ENCODE results near the gene LRMDA. TPM values are rescaled to one million over a fixed set of nuclear protein-coding genes. Genes with fewer than 3 reads are reported as not detected.

Gene LRMDA
- polyA plus RNA-seq, 3 donors, result 39.8 to 59.6 (median 56.4) TPM

- no peak overlapping the region for H3K4me2 ChIP-seq (replicated peaks; ENCODE audit: extremely low read depth, low read length, poor library complexity, severe bottlenecking)
- H3K27me3 Mint-ChIP-seq (ENCODE audit: low read depth in 3 of 3), result no peaks in the 10 kb centered on the region
- H3K27me3 ChIP-seq (ENCODE audit: control insufficient read depth in 2 of 2, insufficient read depth in 2 of 2, low read length in 2 of 2), result no peaks in the 10 kb centered on the region
- no peak overlapping the region for H3K27ac ChIP-seq (ENCODE audit: low read depth in 1 of 2, low read length in 2 of 2)
- no peaks in the 10 kb centered on the region for H3K4me1 ChIP-seq (ENCODE audit: control insufficient read depth in 1 of 2, insufficient read depth in 2 of 2, low read length in 2 of 2)
- H3K9me3 ChIP-seq (replicated peaks in 1 of 2; ENCODE audit: control insufficient read depth in 1 of 2, insufficient read depth in 1 of 2, low read length in 2 of 2), result no peaks in the 10 kb centered on the region
- H3K4me3 Mint-ChIP-seq, result no peak overlapping the region
- DNase-seq, result no peak
- H3K36me3 ChIP-seq (replicated peaks in 1 of 2; ENCODE audit: control insufficient read depth in 1 of 2, insufficient read depth in 2 of 2, low read length in 2 of 2), result peaks cover 0 to 8% of the 10 kb centered on the region in 2 donors
- H3K27ac Mint-ChIP-seq, result peak overlapping the region in 1 of 7 donors; percentile 56
- 94% methylated on average over 2 of the region's 5 CpGs for WGBS (ENCODE audit: insufficient coverage)
- H2AFZ ChIP-seq (ENCODE audit: insufficient read depth, low read depth, low read length, poor library complexity, severe bottlenecking), result no peak overlapping the region
- peaks cover 2% of the 10 kb centered on the region for H4K20me1 ChIP-seq (ENCODE audit: insufficient read depth, low read length)
- no peaks in the 10 kb centered on the region for H3K9me3 Mint-ChIP-seq
- H3K9ac ChIP-seq (ENCODE audit: insufficient read depth, low read length, poor library complexity, severe bottlenecking), result no peak overlapping the region
- no peak overlapping the region for H3K4me3 ChIP-seq (replicated peaks in 1 of 3; ENCODE audit: low read depth in 2 of 3, low read length in 3 of 3)
- intact Hi-C loops (cut with micrococcal nuclease), result no loop called here
- peaks cover 2 to 4% of the 10 kb centered on the region in 2 donors for H3K36me3 Mint-ChIP-seq
- no peaks in the 10 kb centered on the region for H3K79me2 ChIP-seq (ENCODE audit: insufficient read depth, low read length)
- H3K4me1 Mint-ChIP-seq, result no peaks in the 10 kb centered on the region
- TF ChIP-seq CTCF (IDR thresholded peaks at IDR 0.05), result no peak
Measured at GRCh38 chr10:76000550-76000949, 569.1 kb downstream of the LRMDA start.

- Histone ChIP-seq H3K4me3 (replicated peaks in 1 of 3; ENCODE audit: low read depth in 2 of 3, low read length in 3 of 3) (no peak overlapping the region), H3K79me2 (ENCODE audit: insufficient read depth, low read length) (no peaks in the 10 kb centered on the region), H3K36me3 (replicated peaks in 1 of 2; ENCODE audit: control insufficient read depth in 1 of 2, insufficient read depth in 2 of 2, low read length in 2 of 2) (peaks cover 0 to 8% of the 10 kb centered on the region in 2 donors), H3K27ac (ENCODE audit: low read depth in 1 of 2, low read length in 2 of 2) (no peak overlapping the region), H3K27me3 (ENCODE audit: control insufficient read depth in 2 of 2, insufficient read depth in 2 of 2, low read length in 2 of 2) (no peaks in the 10 kb centered on the region), H3K4me1 (ENCODE audit: control insufficient read depth in 1 of 2, insufficient read depth in 2 of 2, low read length in 2 of 2) (no peaks in the 10 kb centered on the region), H3K9ac (ENCODE audit: insufficient read depth, low read length, poor library complexity, severe bottlenecking) (no peak overlapping the region), H2AFZ (ENCODE audit: insufficient read depth, low read depth, low read length, poor library complexity, severe bottlenecking) (no peak overlapping the region), H3K9me3 (replicated peaks in 1 of 2; ENCODE audit: control insufficient read depth in 1 of 2, insufficient read depth in 1 of 2, low read length in 2 of 2) (no peaks in the 10 kb centered on the region), H3K4me2 (replicated peaks; ENCODE audit: extremely low read depth, low read length, poor library complexity, severe bottlenecking) (no peak overlapping the region), H4K20me1 (ENCODE audit: insufficient read depth, low read length) (no peaks in the 10 kb centered on the region)
- Mint-ChIP-seq H3K4me3 (no peak overlapping the region), H3K27me3 (ENCODE audit: low read depth in 3 of 3) (no peaks in the 10 kb centered on the region), H3K4me1 (no peaks in the 10 kb centered on the region), H3K36me3 (peaks cover 2 to 4% of the 10 kb centered on the region in 2 donors), H3K9me3 (no peaks in the 10 kb centered on the region), H3K27ac (peak overlapping the region in 2 of 7 donors; percentile 1 to 40)
- 87% methylated on average over 3 of the region's 4 CpGs for WGBS (ENCODE audit: insufficient coverage)
- intact Hi-C loops (cut with micrococcal nuclease), result no loop called here
- no peak for TF ChIP-seq CTCF (IDR thresholded peaks at IDR 0.05)
- DNase-seq, result no peak
Measured at GRCh38 chr10:76001019-76001418, 569.6 kb downstream of the LRMDA start.

All from CD14-positive monocyte (primary cell).